HG03097 (cell line): Measurements from ENCODE around the gene DNAJC15.
"Not testable (repeated sequence)": the region's sequence is repeated elsewhere in the genome, so short reads cannot be mapped to it uniquely, and the experiment has no call there.

ENCODE experiments used
- ATAC-seq: cut with Tn5 transposase; IDR thresholded peaks from one replicate; pipeline ENCODE4 v1.9.1; 2021; ENCODE audit not compliant: unreplicated experiment, low FRiP score

DNAJC15 gene

GRCh38 chr13:43003010-43003409 is 20.4 kb upstream of the DNAJC15 start:
- ATAC-seq = no peak

DNA sequence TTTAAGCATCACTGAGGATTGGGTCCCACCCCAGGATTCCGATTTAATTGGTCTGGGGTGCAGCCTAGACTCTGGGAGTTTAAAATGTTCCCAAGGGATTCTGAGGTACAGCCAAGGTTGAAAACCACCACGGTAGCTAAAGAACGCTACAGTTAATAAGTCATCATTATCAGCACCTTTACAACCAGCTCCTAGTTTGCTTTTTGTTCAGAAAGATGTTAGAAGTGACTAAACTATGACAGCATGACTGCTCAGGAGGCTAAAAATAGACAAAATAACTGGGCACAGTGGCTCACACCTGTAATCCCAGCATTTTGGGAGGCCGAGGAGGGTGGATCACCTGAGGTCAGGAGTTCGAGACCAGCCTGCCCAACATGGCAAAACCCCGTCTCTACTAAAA is 19.7 kb upstream of the DNAJC15 start:
- no peak for ATAC-seq

- ATAC-seq = no peak
Measured at GRCh38 chr13:43005460-43006236, 17.7 kb upstream of the DNAJC15 start.

DNA sequence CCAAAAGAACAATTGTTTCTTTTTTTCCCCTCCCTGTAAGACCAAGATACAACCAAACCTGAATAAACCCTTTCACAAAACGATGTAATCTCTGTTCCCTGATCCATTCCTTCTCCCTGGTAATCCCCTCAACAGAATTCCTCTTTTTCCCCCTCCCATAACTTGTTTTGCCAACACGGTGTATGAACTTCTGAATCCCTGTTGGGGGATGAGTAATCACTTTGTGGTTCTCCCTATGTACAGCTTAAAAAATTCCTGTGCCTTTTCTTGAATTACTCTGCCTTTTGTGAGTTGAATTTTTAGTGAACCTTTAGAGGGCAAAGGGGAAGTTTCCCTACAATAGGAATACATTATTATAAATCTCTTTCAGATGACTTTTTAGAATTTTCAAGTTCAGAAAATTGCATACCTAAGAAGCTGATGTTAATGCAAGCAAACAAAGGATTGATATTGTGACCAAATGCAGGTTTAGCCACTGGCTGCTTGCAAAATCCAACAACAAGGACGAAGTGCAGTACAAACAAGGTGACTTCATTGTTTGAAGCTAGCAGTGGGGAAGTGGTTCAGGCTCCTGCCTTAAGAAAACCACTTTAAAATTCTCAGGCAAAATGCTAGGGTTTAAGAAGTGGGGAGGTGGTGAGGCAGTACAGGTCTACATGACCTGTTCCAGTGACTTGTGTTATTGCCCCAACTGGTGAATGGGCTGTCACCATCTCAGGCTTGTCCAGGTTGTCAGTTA is 16.3 kb upstream of the DNAJC15 start:
- no peak for ATAC-seq

- ATAC-seq = no peak
Measured at GRCh38 chr13:43008596-43008995, 14.8 kb upstream of the DNAJC15 start.

DNA sequence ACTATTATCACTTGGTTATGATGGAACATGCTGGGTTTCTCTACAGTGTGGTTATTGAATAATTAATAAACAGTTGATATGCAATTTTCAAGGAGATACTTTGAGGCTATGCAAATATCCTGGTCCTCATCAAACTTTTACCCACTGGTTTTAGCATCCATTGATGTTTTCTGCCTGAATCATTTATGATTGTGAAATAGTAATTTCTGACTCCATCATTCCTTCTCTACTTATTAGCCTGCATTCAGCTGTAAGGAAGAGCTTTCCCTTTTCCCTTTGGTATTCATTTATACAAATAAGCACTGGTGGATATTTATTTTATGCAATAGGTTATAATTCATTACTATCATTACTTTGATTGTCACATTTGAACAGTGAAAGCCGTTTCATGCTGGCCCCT is 13.9 kb upstream of the DNAJC15 start:
- ATAC-seq = no peak

- ATAC-seq = no peak
Measured at GRCh38 chr13:43014162-43014561, 9.2 kb upstream of the DNAJC15 start.

GRCh38 chr13:43016226-43016625 is 7.2 kb upstream of the DNAJC15 start:
- no peak for ATAC-seq

DNA sequence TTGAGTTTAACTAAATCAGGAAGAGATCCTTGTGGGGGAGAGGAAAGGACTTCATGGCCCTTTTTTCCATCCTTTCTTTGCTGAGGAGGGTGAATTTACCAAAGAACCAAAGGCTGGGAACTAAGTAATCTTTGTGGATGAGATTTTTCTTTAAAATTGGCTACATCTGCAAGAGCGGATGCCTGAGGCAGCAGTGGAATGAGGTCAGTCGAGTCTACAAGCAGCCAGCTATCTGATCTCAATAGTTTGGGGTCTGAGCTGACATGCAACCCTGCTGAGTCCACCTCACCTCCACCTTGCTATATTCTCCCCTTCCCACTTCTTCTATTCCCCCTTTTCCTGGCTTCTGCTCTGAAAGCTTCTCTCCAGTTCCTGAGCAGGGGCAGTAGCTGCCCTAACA is 3.6 kb upstream of the DNAJC15 start:
- no peak for ATAC-seq

- no peak for ATAC-seq
Measured at GRCh38 chr13:43020794-43021193, 2.6 kb upstream of the DNAJC15 start.

DNA sequence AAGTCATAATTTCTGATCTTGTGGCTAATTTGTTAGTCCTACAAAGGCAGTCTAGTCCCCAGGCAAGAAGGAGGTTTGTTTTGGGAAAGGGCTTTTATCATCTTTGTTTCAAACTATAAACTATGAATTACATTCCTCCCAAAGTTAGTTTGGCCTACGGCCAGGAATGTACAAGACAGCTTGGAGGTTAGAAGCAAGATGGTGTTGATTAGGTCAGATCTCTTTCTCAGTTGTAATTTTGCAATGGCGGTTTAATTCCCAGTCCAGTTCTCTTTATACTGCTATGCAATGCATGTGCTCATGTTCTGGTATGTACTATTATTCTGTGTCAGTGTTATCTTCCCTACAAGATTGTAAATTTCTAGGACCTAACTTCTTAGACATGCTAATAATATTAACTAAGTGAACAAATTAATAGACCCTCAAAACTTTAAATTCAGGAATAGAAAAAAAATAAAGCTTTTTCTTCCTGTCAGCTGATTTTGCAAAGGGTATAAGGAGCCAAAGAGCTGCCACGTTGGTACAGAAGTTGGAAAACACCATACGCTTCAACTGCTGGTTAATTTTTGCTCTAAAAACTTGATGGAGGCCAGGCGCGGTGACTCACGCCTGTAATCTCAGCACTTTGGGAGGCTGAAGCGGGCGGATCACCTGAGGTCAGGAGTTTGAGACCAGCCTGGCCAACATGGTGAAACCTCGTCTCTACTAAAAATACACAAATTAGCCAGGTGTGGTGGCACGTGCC is 1.3 kb upstream of the DNAJC15 start:
- no peak for ATAC-seq

DNA sequence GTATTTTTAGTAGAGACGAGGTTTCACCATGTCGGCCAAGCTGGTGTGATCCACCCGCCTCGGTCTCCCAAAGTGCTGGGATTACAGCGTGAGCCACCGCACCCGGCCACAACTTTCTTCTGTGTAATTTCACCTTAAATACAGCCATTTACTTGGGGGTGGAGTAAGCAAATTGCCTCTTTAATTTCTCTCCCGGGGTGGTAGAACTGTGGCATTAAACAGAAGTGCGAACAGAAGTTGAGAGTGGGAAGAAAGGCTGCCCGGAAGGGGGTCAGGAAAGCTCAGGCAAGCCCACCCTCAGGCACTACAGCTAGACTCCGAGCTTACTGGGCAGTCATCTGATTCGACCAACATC is 475 bp upstream of the DNAJC15 start:
- ATAC-seq = no peak

DNA sequence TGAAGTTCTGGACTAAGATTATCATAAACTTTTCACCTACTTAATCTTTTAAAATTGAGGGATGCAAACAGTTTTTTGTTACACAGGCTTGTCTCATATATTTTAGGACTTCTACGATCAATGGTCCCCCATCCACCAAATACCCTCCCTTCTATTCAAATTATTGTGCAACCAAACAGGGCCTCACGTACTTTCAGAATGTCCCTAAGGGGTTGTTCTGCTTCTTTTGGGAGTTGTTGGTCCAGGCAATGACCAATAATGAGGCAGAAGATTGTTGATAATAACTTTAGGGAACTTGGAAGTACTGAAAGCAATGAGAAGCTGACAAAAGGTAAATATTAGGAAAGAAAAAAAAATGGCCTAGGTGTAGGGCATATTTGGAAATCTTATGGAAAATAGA is 2.9 kb downstream of the DNAJC15 start:
- no peak for ATAC-seq

DNA sequence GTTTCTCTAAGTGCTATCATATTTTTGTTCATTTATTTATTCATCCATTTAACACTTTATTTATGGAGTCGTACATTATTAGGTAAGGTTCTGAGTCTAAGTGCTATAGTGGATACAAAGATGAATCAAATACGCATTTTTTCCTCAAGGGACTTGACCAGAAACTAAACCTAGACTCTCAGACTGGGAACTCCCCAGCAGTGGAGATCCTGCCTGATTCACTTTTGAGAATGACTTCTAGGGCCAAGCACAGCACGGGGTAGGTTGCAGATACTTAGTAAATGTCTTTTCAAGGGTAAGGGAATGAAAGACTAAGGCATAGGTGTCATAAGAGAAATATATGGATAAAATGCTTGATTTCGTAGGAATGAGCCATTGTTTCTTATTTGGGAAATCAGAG is 7.2 kb downstream of the DNAJC15 start:
- ATAC-seq = no peak

DNA sequence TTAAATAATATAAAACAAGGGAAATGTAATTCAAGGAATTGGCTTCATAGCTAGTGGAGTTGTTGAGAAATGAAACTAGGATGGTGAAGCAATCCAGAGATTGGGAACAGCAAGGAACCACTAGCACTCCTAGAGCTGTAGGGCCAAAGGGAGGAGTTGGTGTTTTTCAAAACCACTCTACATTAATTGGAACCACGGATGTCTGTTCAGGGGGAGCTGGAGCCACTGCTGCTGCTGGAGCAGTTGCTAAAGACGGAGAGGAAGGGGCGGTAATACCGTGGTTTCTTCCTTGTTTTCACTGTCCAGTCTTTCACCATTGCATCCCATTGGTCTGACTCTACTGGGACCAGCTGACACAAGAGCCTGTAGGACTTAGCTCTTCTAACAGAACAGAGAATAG is 8.5 kb downstream of the DNAJC15 start:
- ATAC-seq = no peak

DNA sequence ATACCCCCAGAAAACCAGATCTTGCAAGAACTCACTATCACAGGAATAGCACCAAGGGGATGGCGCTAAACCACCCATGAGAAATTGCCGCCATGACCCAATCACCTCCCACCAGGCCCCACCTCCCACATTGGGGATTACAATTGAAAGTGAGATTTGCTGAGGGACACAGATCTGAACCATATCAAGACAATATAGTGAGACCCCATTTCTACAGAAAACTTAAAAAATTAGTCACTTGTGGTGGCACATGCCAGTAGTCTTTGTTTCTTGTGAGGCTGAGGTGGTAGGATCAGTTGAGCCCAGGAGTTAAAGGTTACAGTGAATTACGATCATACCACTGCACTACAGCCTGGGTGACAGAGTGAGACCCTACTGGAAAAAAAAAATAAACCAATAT is 9.7 kb downstream of the DNAJC15 start:
- ATAC-seq = no peak

DNA sequence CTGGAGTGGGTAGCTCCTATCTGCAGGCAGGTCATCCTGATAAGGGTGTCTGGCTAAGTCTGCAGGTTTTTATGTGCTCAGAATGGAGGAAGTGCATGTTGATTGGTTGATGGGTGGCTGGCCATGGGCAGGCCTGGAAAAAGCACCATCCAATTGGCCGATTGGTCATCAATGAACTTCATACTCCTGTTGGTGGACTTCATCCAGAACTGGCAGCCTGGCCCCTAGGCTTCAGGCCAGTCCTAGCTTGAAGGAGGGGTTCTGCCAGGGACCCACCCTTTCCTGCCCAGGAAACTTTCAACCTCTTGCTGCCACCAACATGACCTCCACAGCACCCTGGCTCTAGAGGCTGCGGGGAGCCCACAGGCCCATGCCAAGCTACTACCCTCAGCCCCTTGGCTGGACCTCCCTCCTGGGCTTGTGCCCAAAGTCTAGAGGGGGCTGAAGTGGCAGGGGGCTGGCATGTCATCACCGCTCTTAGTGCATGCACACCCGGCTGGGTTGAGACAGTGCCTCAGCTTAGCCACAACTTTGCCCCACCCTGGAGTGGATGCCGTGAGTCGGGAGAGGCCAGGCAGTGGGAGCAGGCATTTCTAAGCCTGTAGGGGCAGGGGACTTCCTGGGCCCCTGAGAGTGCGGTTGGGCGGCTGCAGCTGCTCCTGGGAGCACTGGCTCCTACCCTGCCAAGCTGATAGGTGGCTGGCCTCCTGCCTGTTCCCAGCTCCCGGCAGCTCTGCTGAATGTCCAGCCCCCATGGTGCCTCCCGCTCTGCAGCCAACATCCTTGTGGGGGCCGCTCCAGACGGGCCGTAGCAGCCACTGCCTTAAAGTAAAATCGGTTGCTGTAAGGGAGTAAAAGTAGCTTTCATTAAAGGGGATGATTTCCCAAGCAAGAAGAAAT is 13.2 kb downstream of the DNAJC15 start:
- no peak for ATAC-seq

DNA sequence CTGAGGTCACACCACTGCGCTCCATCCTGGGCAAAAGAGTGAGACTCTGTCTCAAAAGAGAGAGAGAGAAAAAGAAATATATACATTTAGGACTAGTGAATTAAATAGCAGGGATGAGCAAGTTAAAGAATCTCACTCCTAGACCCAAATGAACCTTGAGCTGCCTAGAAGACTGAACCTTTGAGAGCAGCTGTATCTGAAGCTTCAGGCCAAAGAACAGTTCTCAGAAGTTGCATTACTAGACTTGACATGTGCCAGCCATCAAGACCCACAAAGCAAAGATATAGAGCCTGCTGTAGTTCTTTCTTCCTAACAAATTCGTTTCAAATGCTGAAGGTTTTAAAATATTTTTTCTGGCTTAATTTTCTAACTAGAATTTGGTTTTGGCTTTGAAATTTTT is 16.6 kb downstream of the DNAJC15 start:
- ATAC-seq = no peak

DNA sequence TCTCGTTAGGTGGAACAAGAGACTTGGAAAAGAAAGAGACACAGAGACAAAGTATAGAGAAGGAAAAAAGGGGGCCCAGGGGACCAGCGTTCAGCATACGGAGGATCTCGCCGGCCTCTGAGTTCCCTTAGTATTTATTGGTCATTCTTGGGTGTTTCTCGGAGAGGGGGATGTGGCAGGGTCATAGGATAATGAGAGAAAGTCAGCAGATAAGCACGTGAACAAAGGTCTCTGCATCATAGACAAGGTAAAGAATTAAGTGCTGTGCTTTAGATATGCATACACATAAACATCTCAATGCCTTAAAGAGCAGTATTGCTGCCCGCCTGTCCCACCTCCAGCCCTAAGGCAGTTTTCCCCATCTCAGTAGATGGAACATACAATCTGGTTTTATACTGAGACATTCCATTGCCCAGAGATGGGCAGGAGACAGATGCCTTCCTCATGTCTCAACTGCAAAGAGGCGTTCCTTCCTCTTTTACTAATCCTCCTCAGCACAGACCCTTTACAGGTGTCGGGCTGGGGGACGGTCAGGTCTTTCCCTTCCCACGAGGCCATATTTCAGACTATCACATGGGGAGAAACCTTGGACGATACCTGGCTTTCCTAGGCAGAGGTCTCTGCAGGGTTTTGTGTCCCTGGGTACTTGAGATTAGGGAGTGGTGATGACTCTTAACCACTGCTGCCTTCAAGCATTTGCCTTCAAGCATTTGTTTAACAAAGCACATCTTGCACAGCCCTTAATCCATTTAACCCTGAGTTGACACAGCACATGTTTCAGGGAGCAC is 17.4 kb downstream of the DNAJC15 start:
- not testable (repeated sequence) for ATAC-seq

- ATAC-seq = no peak
Measured at GRCh38 chr13:43041369-43041921, 18.1 kb downstream of the DNAJC15 start.
